HG02885 (cell line): ENCODE measurements around the gene APLP2.
"Not testable (repeated sequence)": the region's sequence is repeated elsewhere in the genome, so short reads cannot be mapped to it uniquely, and the experiment has no call there.

Experiments used
- ATAC-seq: cut with Tn5 transposase; IDR thresholded peaks from one replicate; pipeline ENCODE4 v1.9.1; 2021; ENCODE audit warnings: mild to moderate bottlenecking; ENCODE audit not compliant: unreplicated experiment, poor library complexity

Gene APLP2

DNA sequence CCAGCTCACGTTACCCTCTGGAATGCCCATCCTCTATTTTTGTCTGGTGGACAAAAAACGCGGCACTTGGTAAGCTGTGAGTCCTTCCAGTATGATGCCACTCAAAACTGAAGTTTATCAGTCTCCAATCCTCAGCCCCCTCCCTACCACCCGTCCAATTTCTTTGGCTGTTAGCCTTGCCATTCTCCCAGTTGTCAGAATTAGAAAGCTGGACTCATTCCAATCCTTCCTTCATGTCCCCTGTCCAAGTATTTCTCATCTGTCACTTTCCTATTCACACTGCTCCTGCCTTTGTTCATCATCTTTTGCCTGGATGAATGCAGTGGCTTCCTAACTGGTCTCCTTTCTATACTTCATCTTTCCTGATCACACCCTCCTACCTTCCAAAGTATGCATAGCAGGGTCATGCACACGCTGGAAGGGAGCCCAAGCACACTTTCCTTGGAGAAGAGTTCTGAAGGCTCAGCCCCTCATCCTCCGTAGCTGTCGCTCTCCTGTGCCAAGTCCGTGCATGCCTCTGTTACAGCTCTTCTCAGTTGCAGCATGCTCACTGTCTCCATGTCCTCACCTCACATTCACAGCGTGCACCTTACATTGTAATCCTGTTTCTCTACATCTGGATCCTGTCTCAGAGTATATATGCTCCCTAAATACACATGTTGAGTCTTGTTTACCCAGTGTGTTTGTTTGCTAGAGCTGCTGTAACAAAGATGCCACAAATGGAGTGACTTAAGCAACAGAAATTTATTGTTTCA is 19.4 kb downstream of the APLP2 start:
- ATAC-seq = no peak

DNA sequence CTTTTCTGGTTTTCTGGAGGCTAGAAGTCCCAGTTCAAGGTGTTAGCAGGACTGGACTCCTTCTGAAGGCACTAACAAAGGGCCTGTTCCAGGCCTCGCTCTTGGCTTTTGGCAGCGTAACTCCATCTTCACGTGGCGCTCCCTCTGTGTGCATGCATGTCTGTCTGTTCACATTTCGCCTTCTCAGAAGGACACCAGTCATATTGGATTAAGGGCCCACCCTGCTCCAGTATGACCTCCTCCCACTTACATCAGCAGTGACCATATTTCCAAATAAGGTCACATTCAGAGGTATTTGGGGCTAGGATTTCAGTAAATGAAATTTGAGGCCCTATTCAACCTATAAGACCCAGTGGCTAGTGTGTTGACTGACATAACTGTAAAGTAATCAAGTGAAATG is 20.0 kb downstream of the APLP2 start:
- no peak for ATAC-seq

DNA sequence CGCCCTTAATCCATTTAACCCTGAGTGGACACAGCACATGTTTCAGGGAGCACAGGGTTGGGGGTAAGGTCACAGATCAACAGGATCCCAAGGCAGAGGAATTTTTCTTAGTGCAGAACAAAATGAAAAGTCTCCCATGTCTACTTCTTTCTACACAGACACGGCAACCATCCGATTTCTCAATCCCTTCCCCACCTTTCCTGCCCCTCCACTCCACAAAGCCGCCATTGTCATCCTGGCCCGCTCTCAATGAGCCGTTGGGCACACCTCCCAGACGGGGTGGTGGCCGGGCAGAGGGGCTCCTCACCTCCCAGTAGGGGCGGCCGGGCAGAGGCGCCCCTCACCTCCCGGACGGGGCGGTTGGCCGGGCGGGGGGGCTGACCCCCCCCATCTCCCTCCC is 20.8 kb downstream of the APLP2 start:
- not testable (repeated sequence) for ATAC-seq

DNA sequence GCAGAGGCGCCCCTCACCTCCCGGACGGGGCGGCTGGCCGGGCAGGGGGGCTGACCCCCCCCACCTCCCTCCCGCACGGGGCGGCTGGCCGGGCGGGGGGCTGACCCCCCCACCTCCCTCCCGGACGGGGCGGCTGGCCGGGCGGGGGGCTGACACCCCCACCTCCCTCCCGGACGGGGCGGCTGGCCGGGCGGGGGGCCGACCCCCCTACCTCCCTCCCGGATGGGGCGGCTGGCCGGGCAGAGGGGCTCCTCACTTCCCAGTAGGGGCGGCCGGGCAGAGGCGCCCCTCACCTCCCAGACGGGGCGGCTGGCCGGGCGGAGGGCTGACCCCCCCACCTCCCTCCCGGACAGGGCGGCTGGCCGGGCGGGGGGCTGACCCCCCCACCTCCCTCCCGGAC is 21.5 kb downstream of the APLP2 start:
- not testable (repeated sequence) for ATAC-seq

DNA sequence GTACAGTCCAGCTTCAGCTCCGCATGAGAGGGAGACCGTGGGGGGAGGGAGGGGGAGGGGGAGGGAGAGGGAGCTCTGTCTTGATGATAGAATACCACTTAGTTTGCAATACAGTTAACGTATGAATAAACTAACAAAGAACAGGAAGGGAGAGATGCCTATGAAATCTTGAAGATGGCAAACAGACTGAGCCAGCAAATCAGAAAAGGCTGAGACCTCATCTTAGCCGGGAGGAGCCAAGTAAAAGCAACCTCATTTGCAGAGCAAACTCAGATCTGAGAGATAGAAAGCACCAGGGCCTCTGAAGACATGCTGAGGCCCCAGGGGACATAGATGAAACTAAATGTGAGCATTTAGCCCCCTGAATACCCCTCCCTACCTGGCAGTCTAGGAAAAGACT is 23.0 kb downstream of the APLP2 start:
- ATAC-seq = no peak

DNA sequence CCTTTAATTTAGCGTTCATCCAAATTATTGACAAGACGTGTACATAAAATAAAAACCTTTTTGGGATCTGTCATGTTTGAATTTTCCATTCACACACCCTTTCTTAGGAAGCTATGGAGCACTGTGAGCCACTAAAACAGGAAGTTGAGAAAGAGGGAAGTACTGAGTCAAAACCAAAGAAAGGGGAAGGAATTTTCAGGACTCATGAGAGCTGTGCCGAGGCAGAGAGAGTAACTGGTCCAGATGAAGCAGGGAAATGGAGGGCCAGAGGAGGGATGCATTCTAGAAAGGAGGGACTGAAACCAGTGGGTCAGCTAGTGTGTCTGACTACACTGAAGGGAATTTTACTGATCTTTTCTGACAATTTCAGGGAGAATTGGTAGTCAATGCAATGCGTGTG is 24.9 kb downstream of the APLP2 start:
- no peak for ATAC-seq

DNA sequence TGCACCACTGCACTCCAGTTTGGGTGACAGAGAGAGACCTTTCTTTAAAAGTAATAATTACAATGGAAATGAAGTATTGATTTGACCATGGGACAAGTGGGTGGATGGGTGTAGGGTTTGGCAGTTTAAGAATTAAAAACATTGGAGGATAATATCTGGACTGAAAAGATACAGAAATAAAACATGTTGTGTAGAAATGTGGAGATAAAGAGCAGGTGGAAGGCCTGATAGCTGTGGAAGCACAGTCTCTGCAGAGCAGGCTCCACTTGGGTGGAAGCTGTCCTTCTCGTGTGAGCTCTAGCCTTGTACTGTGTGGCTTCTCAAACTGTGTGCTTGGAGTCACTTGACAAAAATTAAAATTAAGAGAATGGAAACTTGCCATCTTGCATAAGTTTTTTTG is 25.6 kb downstream of the APLP2 start:
- ATAC-seq = no peak

DNA sequence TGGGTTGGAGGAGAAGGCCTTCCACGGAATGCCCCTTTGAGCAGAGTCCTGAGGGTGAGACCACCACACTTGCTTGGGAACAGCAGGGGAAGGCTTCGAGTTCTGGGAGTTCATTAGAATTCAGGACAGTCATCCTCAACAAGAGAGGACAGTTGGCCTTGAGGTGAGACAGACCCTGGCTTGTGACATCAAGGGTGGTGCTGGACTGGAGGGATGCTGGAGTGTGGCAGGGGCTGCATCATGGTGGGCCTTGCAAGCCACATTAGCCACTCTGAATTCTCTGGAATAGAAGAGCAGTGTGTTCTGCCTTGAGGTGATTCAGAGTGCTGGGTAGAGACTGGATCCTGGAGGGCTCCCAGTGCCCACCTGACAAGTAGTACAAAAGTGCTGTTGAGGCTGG is 26.3 kb downstream of the APLP2 start:
- ATAC-seq = no peak

DNA sequence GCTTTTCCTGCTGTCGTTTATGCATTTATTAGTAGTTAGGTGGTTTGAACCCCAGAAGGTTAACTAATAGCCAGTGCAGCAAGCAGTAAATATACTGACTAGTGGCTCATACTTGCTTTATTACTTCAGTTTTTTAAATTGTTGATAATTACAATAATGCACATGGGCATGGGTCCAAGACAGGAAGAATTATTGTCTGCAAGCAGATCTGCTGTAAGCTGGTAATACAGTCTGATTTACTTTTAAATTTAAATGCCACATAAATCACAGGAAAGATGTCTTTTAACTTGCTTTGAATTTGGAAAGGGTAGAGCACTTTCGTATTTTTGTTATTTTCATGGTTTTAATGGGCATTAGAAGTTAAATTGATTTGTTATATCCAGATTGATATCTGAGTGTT is 27.1 kb downstream of the APLP2 start:
- no peak for ATAC-seq

DNA sequence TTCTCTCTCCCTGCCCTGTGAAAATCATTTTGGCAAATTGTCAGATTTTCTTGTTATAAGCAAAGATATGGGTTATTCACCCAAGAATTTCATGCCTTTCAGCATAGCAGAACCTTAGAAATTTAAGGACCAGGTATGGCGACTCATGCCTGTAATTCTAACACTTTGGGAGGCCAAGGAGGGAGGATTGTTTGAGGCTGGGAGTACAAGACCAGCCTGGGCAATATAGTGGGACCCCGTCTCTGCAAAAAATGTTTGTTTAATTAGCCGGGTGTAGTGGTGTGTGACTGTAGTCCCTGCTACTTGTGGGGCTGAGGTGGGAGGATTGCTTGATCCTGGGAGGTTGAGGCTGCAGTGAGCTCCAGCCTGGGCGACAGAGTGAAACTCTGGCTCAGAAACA is 27.6 kb downstream of the APLP2 start:
- ATAC-seq = no peak

DNA sequence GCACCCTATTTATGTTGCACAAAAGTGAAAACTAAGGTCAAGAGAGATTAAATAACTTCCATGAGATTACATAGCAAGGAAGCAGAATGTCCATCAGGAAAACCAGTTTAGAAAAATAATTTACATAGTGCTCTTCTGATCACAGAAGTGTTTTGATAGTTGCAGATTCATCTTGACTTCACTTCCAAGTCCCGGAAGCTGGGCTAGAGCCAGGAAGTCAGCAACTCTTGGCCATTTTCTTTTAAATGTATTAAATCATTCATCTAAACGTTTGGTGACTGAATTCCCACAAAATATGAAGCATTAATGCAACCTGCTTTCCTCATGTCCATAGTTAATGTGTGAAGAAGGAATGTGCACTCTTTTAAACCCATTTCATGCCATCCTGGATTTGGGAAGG is 29.7 kb downstream of the APLP2 start:
- no peak for ATAC-seq

DNA sequence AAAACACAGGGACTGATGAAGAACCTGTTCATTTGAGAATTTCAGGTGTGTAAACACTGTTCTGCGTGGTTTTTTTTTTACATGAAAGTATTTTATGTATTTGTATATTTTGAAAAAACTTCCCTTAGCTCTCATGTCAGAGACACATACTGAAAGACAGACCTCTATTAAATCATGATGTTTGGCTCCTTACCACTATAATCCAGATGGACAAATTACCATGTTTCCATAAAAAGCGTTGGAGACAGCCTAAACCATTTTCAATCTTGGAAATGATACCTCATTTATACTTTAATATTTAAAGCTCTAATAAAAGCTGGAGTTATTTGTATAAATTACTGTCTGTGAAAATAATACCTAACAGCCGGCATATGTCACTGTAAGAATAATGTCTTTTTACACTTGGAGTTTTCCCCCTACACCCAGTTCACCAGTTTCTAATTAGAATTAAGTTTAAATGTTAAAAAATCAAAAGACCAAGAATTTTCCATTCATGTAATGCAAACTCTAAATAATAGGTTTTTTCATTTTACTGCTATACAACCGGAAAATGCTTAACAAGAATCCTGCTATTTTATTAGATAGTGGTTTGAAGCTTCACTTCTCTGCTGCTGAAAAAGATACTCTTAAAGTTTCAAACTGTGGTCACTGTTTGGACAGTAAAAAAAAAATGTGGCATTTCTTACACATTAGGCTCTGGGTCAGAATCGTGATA is 30.8 kb downstream of the APLP2 start:
- ATAC-seq = no peak

DNA sequence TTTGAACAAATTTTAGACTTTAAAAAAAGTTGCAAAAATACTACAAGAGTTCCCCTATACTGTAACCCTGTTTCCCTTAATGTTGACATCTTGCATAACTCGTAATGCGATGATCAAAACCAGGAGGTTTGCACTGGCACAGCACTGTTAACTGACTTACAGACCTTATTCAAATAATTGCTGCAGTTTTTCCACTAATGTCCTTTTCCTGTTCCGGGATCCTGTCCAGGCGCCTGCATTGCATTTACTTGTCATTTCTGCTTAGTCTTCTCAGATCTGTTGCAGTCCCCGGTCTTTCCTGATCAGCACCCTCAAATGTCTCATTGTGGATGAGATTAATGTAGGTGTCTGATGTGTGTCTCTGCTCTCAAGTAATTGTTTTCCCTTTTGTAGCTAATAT is 32.0 kb downstream of the APLP2 start:
- ATAC-seq = no peak

DNA sequence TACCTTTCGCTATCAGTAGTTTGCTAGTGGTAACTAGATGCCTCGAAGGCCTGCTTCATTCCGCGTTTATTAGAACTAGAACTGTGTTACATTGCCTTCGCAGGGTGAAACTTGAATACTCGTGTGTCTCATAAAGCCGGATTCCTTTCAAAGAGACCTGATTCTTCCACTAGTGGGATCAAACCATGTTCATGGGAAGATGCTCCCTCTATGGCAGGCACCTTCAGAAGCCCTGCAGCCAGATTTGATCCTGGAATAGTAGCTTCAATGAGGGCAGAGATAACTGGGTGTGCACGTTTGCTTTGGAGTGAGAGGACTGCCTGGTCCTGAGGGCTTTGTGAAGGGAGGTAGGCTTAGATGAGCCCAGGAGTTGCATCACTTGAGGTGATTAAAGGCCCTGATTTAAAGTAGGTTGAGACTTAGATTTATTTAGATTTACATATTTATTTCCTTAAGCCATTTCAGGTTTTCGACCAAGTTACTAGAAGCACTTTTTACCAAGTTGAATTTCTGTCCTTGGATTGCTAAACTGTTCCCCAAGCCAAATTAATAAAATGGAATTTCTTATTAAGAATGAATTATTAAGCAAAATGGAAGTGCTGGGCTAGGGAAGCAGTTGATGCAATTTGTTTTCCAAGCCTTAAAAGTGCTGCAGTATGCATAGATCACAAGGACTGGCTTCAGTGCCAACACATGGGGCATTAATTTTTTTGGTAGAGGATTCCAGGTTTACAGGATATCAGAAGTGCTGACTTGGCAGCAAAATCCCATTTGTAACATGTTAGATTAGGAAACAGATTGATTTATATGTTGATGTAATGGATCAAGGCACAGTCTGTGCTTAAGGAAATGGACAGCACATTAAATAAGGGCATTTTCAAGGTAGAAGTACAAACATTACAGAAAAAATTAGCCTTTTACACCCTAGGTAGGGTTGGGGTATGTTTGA is 32.9 kb downstream of the APLP2 start:
- ATAC-seq = no peak

DNA sequence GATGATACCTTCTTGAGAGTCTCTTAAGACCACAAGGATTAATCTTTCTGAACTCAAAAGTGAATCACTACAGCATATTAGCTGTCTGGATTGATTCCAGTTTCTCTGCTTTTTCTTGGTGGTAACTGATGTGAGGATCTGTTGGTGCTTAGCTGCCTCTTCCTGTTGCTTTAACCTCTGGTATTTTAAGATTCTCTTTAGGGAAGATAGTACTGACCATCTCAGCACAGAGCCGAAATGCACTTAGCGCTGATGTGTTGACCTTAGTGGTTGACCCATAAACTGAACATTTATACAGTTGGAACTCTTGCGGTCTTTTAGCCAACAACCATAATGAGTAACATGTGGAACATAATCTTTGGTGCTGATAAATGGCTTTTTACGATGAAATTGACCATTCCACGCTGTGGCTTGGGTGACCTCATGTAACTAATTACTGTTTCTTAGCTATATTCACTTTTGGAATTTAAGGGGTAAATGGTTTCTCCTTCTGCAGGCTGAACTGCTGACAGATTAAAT is 33.7 kb downstream of the APLP2 start:
- ATAC-seq = no peak

DNA sequence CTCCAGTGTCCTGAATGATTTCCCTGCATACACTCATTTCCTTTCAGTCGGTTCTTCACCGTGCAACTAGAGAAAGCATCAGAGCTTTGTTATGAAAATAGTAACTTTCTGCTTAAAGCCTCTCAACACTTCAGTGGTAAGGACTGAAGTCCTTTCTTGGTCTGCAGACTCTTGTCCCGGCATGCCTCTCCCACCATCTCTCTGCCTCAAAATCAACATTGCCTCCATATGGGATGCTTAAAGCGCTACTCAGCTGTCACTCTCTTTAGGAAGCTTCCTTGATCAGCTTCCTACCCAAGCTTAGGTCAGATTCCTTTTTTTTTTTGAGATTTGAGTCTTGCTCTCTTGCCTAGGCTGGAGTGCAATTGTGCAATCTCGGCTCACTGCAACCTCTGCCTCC is 36.7 kb downstream of the APLP2 start:
- no peak for ATAC-seq

DNA sequence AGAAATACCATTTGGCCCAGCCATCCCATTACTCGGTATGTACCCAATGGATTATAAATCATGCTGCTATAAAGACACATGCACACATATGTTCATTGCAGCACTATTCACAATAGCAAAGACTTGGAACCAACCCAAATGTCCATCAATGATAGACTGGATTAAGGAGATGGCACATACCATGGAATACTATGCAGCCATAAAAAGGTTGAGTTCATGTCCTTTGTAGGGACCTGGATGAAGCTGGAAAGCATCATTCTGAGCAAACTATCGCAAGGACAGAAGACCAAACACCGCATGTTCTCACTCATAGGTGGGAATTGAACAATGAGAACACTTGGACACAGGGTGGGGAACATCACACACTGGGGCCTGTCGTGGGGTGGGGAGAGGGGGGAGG is 39.0 kb downstream of the APLP2 start:
- not testable (repeated sequence) for ATAC-seq

DNA sequence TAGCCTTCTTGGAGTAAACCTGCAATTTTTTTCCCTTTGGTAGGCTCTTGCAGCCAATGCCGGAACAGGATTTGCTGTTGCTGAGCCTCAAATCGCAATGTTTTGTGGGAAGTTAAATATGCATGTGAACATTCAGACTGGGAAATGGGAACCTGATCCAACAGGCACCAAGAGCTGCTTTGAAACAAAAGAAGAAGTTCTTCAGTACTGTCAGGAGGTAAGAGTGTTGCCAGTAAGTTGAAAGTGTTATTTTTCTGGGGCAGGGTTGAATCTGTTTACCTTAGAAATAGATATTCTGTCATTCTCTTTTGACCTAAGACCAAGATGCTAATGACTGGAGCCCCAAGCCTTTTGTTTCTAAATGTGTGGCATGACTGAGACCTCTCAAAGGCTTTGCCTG is 39.7 kb downstream of the APLP2 start:
- ATAC-seq = no peak

DNA sequence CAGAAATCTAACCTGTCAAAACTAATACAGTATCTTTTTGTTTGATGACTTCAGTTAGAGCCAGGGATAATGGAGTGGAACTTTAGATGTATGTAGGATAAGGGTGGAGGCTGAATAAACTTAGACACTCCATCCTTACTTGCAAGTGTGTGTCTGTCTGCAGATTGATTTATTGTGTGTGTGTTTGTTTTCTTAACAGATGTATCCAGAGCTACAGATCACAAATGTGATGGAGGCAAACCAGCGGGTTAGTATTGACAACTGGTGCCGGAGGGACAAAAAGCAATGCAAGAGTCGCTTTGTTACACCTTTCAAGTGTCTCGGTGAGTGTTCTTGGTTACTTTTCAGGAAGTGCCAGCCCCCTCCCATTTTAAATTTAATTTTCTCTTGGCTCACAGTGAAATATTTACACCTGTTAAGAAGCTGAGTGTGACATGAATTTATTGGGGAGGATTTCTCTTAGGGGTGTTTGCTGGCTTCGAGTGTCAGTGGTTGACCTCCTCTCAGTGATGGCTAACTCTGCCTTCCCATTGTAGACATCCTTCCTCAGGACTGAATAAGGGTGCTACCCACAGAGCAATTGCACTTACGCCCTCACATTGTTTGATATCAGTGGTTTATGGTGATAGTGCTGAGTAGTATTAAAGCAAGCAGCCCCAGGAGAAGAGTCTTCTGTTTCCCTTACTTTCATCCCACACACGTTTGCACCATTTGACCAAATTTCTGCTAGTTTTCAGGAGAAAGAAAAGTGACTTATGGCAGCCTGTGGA is 40.8 kb downstream of the APLP2 start:
- ATAC-seq = no peak
